ENCODE measurements around the gene OXER1.

- TF ChIP-seq YY1 (IDR thresholded peaks at IDR 0.05; ENCODE audit: insufficient read depth, insufficient read length) (no peak), ZNF274 (IDR thresholded peaks at IDR 0.05; ENCODE audit: low read depth, low read length) (no peak), SUZ12 (IDR thresholded peaks at IDR 0.05; ENCODE audit: extremely low read depth, insufficient read depth, insufficient read length) (no peak)
Observed at GRCh38 chr2:42743659-42743990, 20.3 kb downstream of the OXER1 start.

Data from NT2/D1 (cell line).